ENCODE measurements around the gene SKIC3. TPM values are rescaled to one million over a fixed set of nuclear protein-coding genes. Genes with fewer than 3 reads are reported as not detected.
A peak's percentile ranks its signal among the peaks of the same experiment; 100 is the strongest.

Gene SKIC3
- total RNA-seq, 2 donors from 2014 or later, result 104 to 112 TPM

GRCh38 chr5:95557841-95558240 is 3.1 kb upstream of the SKIC3 start:
- Mint-ChIP-seq H3K9me3 (no peaks in the 10 kb centered on the region), H3K36me3 (ENCODE audit: insufficient read depth in 2 of 2) (peaks cover 0 to 1% of the 10 kb centered on the region in 2 donors), H3K4me1 (ENCODE audit: low read depth) (peaks cover 30% of the 10 kb centered on the region), H3K27me3 (ENCODE audit: low read depth) (no peaks in the 10 kb centered on the region), H3K4me3 (no peak overlapping the region), H3K27ac (no peak overlapping the region)
- DNase-seq (no peak), ATAC-seq (replicated peaks in 1 of 2) (no peak)

GRCh38 chr5:95555553-95555952 is 776 bp upstream of the SKIC3 start:
- H3K4me3 Mint-ChIP-seq, result peak overlapping the region; percentile 92 to 93
- H3K27ac Mint-ChIP-seq, result peak overlapping the region; percentile 95
- no peak for DNase-seq
- peaks cover 44% of the 10 kb centered on the region for H3K4me1 Mint-ChIP-seq (ENCODE audit: low read depth)
- no peak for ATAC-seq (replicated peaks in 1 of 2)
- no peaks in the 10 kb centered on the region for H3K27me3 Mint-ChIP-seq (ENCODE audit: low read depth)
- H3K9me3 Mint-ChIP-seq, result no peaks in the 10 kb centered on the region
- H3K36me3 Mint-ChIP-seq (ENCODE audit: insufficient read depth in 2 of 2), result peaks cover 0 to 6% of the 10 kb centered on the region in 2 donors

GRCh38 chr5:95554331-95554646 is 488 bp downstream of the SKIC3 start:
- Mint-ChIP-seq H3K27me3 (ENCODE audit: low read depth) (no peaks in the 10 kb centered on the region), H3K27ac (peak overlapping the region; percentile 95), H3K36me3 (ENCODE audit: insufficient read depth in 2 of 2) (peaks cover 0 to 11% of the 10 kb centered on the region in 2 donors), H3K4me3 (peak overlapping the region; percentile 92 to 93), H3K9me3 (no peaks in the 10 kb centered on the region), H3K4me1 (ENCODE audit: low read depth) (peaks cover 44% of the 10 kb centered on the region)
- peak; percentile 40 to 47 for ATAC-seq (replicated peaks in 1 of 2)
- no peak for DNase-seq

GRCh38 chr5:95549030-95549429 is 5.7 kb downstream of the SKIC3 start:
- Mint-ChIP-seq H3K36me3 (ENCODE audit: insufficient read depth in 2 of 2) (peaks cover 3 to 12% of the 10 kb centered on the region in 2 donors), H3K9me3 (no peaks in the 10 kb centered on the region), H3K27me3 (ENCODE audit: low read depth) (no peaks in the 10 kb centered on the region), H3K27ac (no peak overlapping the region), H3K4me1 (ENCODE audit: low read depth) (peaks cover 24% of the 10 kb centered on the region), H3K4me3 (no peak overlapping the region)
- ATAC-seq (replicated peaks in 1 of 2) (no peak), DNase-seq (no peak)

DNA sequence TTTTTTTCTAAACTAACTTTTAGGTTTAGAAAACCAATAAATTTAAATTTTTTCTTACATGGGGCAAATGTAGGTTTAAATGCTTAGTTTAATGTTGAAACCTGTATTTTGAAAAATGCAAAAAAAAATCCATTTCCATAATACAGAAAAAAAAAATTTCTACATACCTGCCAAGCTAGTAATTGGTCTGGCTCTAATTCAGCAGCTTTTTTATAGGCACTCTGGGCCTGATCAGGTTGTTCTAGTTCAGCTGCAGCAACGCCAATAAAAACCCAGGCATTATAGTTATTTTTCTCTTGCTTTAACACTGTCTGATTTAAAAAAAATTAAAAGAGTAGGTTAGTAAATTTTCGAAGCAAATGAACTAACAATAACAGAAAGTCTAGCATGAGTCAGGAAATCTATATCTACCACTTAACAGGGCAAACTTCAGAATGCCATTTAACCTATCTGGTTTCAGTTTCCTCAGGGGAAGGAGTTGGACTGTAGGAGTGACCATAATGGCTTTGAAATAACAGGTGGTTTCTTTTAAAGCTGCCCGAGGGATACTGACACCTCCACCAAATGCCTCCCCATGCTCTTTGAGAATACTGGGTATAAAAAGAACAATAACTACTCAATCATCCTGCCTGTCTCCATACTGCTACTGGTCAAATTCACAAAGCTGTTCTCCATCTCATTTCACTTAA is 11.6 kb downstream of the SKIC3 start:
- H3K36me3 Mint-ChIP-seq (ENCODE audit: insufficient read depth in 2 of 2), result peaks cover 3 to 21% of the 10 kb centered on the region in 2 donors
- ATAC-seq (replicated peaks in 1 of 2), result no peak
- peaks cover 7% of the 10 kb centered on the region for H3K4me1 Mint-ChIP-seq (ENCODE audit: low read depth)
- H3K4me3 Mint-ChIP-seq, result no peak overlapping the region
- no peaks in the 10 kb centered on the region for H3K27me3 Mint-ChIP-seq (ENCODE audit: low read depth)
- H3K27ac Mint-ChIP-seq, result peak overlapping the region; percentile 4
- H3K9me3 Mint-ChIP-seq, result no peaks in the 10 kb centered on the region
- DNase-seq, result no peak

GRCh38 chr5:95537501-95537900 is 17.3 kb downstream of the SKIC3 start:
- DNase-seq (no peak), ATAC-seq (replicated peaks in 1 of 2) (no peak)
- Mint-ChIP-seq H3K4me1 (ENCODE audit: low read depth) (peaks cover 18% of the 10 kb centered on the region), H3K9me3 (no peaks in the 10 kb centered on the region), H3K4me3 (no peak overlapping the region), H3K27ac (no peak overlapping the region), H3K36me3 (ENCODE audit: insufficient read depth in 2 of 2) (peaks cover 9 to 32% of the 10 kb centered on the region in 2 donors), H3K27me3 (ENCODE audit: low read depth) (no peaks in the 10 kb centered on the region)

- H3K9me3 Mint-ChIP-seq, result no peaks in the 10 kb centered on the region
- DNase-seq, result no peak
- ATAC-seq (replicated peaks in 1 of 2), result no peak
- peak overlapping the region; percentile 67 for H3K27ac Mint-ChIP-seq
- peaks cover 18% of the 10 kb centered on the region for H3K4me1 Mint-ChIP-seq (ENCODE audit: low read depth)
- no peaks in the 10 kb centered on the region for H3K27me3 Mint-ChIP-seq (ENCODE audit: low read depth)
- H3K4me3 Mint-ChIP-seq, result peak overlapping the region in 1 of 2 donors; percentile 39
- H3K36me3 Mint-ChIP-seq (ENCODE audit: insufficient read depth in 2 of 2), result peaks cover 10 to 19% of the 10 kb centered on the region in 2 donors
These were observed 21.0 kb downstream of the SKIC3 start for GRCh38 chr5:95533761-95534160.

GRCh38 chr5:95533106-95533505 is 21.7 kb downstream of the SKIC3 start:
- no peak overlapping the region for H3K27ac Mint-ChIP-seq
- DNase-seq (no peak), ATAC-seq (replicated peaks in 1 of 2) (peak in 1 of 2 donors; percentile 28)
- no peaks in the 10 kb centered on the region for H3K27me3 Mint-ChIP-seq (ENCODE audit: low read depth)
- no peak overlapping the region for H3K4me3 Mint-ChIP-seq
- H3K9me3 Mint-ChIP-seq, result no peaks in the 10 kb centered on the region
- peaks cover 18% of the 10 kb centered on the region for H3K4me1 Mint-ChIP-seq (ENCODE audit: low read depth)
- peaks cover 11 to 20% of the 10 kb centered on the region in 2 donors for H3K36me3 Mint-ChIP-seq (ENCODE audit: insufficient read depth in 2 of 2)

GRCh38 chr5:95532415-95532814 is 22.4 kb downstream of the SKIC3 start:
- no peaks in the 10 kb centered on the region for H3K27me3 Mint-ChIP-seq (ENCODE audit: low read depth)
- no peaks in the 10 kb centered on the region for H3K9me3 Mint-ChIP-seq
- H3K27ac Mint-ChIP-seq, result no peak overlapping the region
- peaks cover 11 to 20% of the 10 kb centered on the region in 2 donors for H3K36me3 Mint-ChIP-seq (ENCODE audit: insufficient read depth in 2 of 2)
- H3K4me3 Mint-ChIP-seq, result no peak overlapping the region
- ATAC-seq (replicated peaks in 1 of 2) (no peak), DNase-seq (no peak)
- H3K4me1 Mint-ChIP-seq (ENCODE audit: low read depth), result peaks cover 18% of the 10 kb centered on the region

DNA sequence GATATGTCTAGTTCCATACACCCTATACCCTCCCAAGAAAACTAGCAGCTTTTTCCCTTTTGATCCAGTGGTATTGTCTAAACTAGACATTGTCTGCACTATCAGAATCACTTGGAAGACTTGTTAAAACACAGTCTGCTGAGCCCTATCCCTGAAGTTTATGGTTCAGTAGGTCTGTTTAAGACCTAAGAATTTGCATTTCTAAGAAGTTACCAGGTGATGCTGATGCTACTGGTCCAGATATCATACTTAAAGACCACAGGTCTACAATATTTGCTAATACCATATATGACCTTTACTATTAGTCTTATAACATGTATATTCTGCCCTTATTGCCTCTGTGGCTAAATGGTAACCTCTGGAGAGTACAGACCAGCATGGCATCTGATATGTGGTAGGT is 23.3 kb downstream of the SKIC3 start:
- Mint-ChIP-seq H3K27me3 (ENCODE audit: low read depth) (no peaks in the 10 kb centered on the region), H3K4me1 (ENCODE audit: low read depth) (peaks cover 18% of the 10 kb centered on the region), H3K27ac (no peak overlapping the region), H3K4me3 (no peak overlapping the region), H3K9me3 (no peaks in the 10 kb centered on the region), H3K36me3 (ENCODE audit: insufficient read depth in 2 of 2) (peaks cover 11 to 19% of the 10 kb centered on the region in 2 donors)
- ATAC-seq (replicated peaks in 1 of 2) (no peak), DNase-seq (no peak)

DNA sequence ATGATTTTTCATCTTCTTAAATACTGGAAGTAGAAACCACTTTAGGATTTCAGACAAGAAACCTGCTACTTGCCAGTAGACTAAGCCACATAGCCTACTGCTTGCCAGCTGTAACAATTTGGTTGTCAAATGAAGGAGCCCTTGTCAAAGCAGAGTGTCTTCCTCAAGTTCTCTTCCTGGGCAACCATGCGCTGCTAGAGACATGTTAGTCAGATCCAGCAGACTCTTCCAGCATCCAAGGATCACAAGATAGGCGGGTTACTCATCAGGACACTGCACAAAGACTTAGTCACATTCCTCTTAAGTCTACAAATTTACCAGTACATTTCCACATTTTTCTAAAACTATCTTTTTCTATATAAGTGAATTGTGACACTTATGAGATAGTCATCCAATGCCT is 24.4 kb downstream of the SKIC3 start:
- peaks cover 10 to 22% of the 10 kb centered on the region in 2 donors for H3K36me3 Mint-ChIP-seq (ENCODE audit: insufficient read depth in 2 of 2)
- H3K27ac Mint-ChIP-seq, result no peak overlapping the region
- no peak for ATAC-seq (replicated peaks in 1 of 2)

GRCh38 chr5:95528565-95528964 is 26.2 kb downstream of the SKIC3 start:
- DNase-seq (no peak), ATAC-seq (replicated peaks in 1 of 2) (no peak)
- Mint-ChIP-seq H3K36me3 (ENCODE audit: insufficient read depth in 2 of 2) (peaks cover 5 to 13% of the 10 kb centered on the region in 2 donors), H3K27me3 (ENCODE audit: low read depth) (no peaks in the 10 kb centered on the region), H3K4me1 (ENCODE audit: low read depth) (peaks cover 7% of the 10 kb centered on the region), H3K27ac (no peak overlapping the region), H3K4me3 (no peak overlapping the region), H3K9me3 (no peaks in the 10 kb centered on the region)

More for the DNA sequence above, 24.4 kb downstream of the SKIC3 start:
- Mint-ChIP-seq H3K9me3 (no peaks in the 10 kb centered on the region), H3K27me3 (ENCODE audit: low read depth) (no peaks in the 10 kb centered on the region), H3K4me3 (no peak overlapping the region), H3K4me1 (ENCODE audit: low read depth) (peaks cover 18% of the 10 kb centered on the region)
- no peak for DNase-seq

GRCh38 chr5:95526871-95527270 is 27.9 kb downstream of the SKIC3 start:
- Mint-ChIP-seq H3K27me3 (ENCODE audit: low read depth) (no peaks in the 10 kb centered on the region), H3K9me3 (no peaks in the 10 kb centered on the region), H3K4me1 (ENCODE audit: low read depth) (no peaks in the 10 kb centered on the region), H3K36me3 (ENCODE audit: insufficient read depth in 2 of 2) (peaks cover 7 to 15% of the 10 kb centered on the region in 2 donors), H3K4me3 (no peak overlapping the region), H3K27ac (no peak overlapping the region)
- DNase-seq (no peak), ATAC-seq (replicated peaks in 1 of 2) (no peak)

GRCh38 chr5:95524423-95524822 is 30.4 kb downstream of the SKIC3 start:
- H3K4me1 Mint-ChIP-seq (ENCODE audit: low read depth), result no peaks in the 10 kb centered on the region
- no peaks in the 10 kb centered on the region for H3K9me3 Mint-ChIP-seq
- H3K27me3 Mint-ChIP-seq (ENCODE audit: low read depth), result no peaks in the 10 kb centered on the region
- peaks cover 7 to 19% of the 10 kb centered on the region in 2 donors for H3K36me3 Mint-ChIP-seq (ENCODE audit: insufficient read depth in 2 of 2)
- ATAC-seq (replicated peaks in 1 of 2), result no peak
- H3K27ac Mint-ChIP-seq, result no peak overlapping the region
- H3K4me3 Mint-ChIP-seq, result no peak overlapping the region
- no peak for DNase-seq
